GM12872 (cell line): ENCODE measurements around the gene MT4.

Experiments
- CTCF ChIP-seq: IDR thresholded peaks from 3 replicates; pipeline ENCODE4 v1.5.1; 2011; ENCODE audit warnings: low read depth, mild to moderate bottlenecking, low read length, moderate library complexity; ENCODE audit not compliant: insufficient read depth

Gene MT4

GRCh38 chr16:56593573-56594291, 28.9 kb downstream of the MT4 start:
- no peak for TF ChIP-seq CTCF

GRCh38 chr16:56594292-56594619, 29.4 kb downstream of the MT4 start:
- TF ChIP-seq CTCF = no peak

- peak; percentile 78 for TF ChIP-seq CTCF
Measured at GRCh38 chr16:56600398-56600999, 35.6 kb downstream of the MT4 start.

- TF ChIP-seq CTCF = no peak
Measured at GRCh38 chr16:56601325-56601724, 36.5 kb downstream of the MT4 start.

GRCh38 chr16:56603589-56603988, 38.7 kb downstream of the MT4 start:
- TF ChIP-seq CTCF = peak; percentile 33; the same call in 1 of the 3 replicates

GRCh38 chr16:56604966-56605365, 40.1 kb downstream of the MT4 start:
- TF ChIP-seq CTCF = no peak

GRCh38 chr16:56605475-56605874, 40.6 kb downstream of the MT4 start:
- no peak for TF ChIP-seq CTCF

GRCh38 chr16:56606071-56606475, 41.2 kb downstream of the MT4 start:
- TF ChIP-seq CTCF = no peak
